DMS153 treated with DMSO at 0.1 percent for 48 hours (cell line): Measurements from ENCODE around the gene ANKRD12.

ENCODE experiments used
- DNase-seq: peaks from one replicate; lab custom pipeline; 2025; ENCODE audit not compliant: unreplicated experiment; lab: John Stamatoyannopoulos, UW

The ANKRD12 gene

GRCh38 chr18:9285604-9286003 lies 149.0 kb downstream of the ANKRD12 start:
- DNase-seq: no peak

GRCh38 chr18:9287036-9287435 lies 150.5 kb downstream of the ANKRD12 start:
- DNase-seq: no peak

GRCh38 chr18:9289698-9290097 lies 153.1 kb downstream of the ANKRD12 start:
- DNase-seq: no peak

DNA sequence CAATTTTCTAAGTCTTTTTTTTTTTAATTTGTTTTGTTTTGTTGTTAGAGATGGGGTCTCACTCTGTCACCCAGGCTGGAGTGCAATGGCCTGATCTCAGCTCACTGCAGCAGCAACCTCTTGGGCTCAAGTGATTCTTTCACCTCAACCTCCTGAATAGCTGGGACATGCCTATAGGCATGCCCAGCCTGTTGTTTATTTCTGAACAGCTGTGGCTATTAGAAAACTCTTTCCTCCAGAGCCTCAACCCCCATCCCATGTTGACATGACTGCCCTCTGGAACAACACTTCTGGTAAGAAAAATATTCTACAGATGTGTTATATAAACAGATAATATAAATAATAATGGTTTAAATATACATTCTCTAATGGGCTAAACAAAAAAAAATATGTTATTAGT lies 153.6 kb downstream of the ANKRD12 start:
- DNase-seq: no peak

- DNase-seq: no peak
Measured at GRCh38 chr18:9292047-9292446, 155.5 kb downstream of the ANKRD12 start.

GRCh38 chr18:9293948-9294347 lies 157.4 kb downstream of the ANKRD12 start:
- no peak for DNase-seq

GRCh38 chr18:9296233-9297006 lies 159.8 kb downstream of the ANKRD12 start:
- no peak for DNase-seq

DNA sequence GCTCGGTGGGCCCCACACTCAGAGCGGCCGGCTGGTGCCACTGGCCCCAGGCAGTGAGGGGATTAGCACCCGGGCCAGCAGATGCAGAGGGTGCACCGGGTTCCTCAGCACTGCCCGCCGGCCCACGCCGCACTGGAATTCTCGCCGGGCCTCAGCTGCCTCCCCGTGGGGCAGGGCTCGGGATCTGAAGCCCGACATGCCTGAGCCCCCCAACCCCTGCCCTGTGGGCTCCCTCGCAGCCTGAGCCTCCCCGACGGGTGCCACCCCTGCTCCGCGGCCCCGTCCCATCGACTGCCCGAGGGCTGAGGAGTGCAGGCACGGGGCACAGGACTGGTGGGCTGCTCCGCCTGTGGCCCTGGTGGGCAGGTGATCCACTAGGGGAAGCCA lies 160.4 kb downstream of the ANKRD12 start:
- DNase-seq: no peak

- DNase-seq: no peak
Measured at GRCh38 chr18:9304388-9305070, 167.9 kb downstream of the ANKRD12 start.

- no peak for DNase-seq
Measured at GRCh38 chr18:9319333-9319732, 182.8 kb downstream of the ANKRD12 start.

GRCh38 chr18:9321017-9321452 lies 184.5 kb downstream of the ANKRD12 start:
- no peak for DNase-seq

- no peak for DNase-seq
Measured at GRCh38 chr18:9321736-9322135, 185.2 kb downstream of the ANKRD12 start.

DNA sequence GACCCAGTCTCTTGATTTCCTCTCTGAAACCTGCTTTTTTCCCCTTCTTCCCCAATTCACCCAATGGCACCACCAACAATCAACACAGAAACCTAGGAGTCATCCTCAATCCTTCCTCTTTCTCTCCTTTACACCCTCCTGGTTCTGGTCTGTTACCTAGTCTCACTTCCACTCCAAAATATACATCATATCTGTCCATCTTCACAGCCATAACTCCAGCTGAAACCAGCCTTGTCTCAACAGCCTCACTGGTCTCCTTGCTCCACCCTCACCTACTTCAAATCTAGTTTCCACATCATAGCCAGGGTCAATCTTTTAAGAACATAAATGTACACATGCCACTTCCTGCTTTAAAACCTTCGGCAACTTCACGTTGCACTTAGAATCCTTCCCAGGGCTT lies 186.2 kb downstream of the ANKRD12 start:
- no peak for DNase-seq

DNA sequence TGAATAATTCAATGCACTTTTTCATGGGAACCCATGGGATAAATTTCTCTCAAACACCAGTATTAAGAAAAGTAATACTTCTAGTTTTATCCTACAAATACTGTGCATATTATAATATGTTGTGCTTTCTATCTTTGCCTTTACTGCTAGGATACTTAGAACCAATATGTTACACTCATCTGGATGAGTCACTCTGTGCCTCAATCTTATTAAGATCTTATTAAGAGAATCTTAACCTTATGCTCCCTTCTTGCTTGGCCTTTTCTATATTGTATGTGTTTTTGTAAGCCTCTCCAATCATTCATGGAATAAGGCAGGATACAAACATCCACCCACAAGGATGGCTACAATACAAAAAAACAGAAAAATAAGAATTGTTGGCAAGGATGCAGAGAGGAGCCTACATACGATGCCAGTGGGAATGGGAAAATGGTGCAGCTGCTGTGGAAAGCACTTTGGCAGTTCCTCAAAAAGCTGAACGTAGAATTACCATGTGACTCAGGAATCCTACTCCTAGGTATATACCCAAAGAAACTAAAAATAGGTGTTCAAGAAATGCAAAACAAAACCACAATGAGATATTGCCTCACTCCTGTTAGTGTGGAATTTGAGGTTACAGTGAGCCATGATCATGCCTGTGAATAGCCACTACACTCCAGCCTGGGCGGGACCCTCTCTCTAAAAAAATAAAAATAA lies 187.3 kb downstream of the ANKRD12 start:
- DNase-seq: no peak

DNA sequence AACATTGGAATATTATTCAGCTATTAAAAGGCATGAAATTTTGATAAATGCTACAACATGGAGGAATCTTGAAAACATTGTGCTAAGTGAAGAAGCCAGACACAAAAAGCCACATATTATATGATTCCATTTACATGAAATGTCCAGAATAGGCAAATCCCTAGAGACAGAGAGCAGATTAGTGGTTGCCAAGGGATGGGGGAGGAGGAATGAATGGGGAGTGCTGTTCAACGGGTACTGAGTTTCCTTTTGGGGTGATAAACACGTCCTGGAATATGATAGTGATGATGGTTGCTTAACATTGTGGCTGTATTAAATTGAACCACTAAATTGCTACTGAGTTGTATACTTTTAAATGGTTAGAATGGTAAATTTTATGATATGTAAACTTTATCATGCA lies 189.1 kb downstream of the ANKRD12 start:
- no peak for DNase-seq

GRCh38 chr18:9328776-9329175 lies 192.2 kb downstream of the ANKRD12 start:
- DNase-seq: no peak

GRCh38 chr18:9329471-9329870 lies 192.9 kb downstream of the ANKRD12 start:
- DNase-seq: no peak

- no peak for DNase-seq
Measured at GRCh38 chr18:9330419-9330818, 193.8 kb downstream of the ANKRD12 start.

GRCh38 chr18:9333441-9334328 lies 197.1 kb downstream of the ANKRD12 start:
- no peak for DNase-seq

- DNase-seq: peak; percentile 36
Measured at GRCh38 chr18:9334329-9334972, 197.9 kb downstream of the ANKRD12 start, which contains the start of gene TWSG1. TWSG1 (plus strand) TSS chr18:9334773; CDS start chr18:9337230, 2,457 bp downstream.
